Endothelial cell of umbilical vein (primary cell): ENCODE results near the gene TAB3. TPM values are rescaled to one million over a fixed set of nuclear protein-coding genes. Genes with fewer than 3 reads are reported as not detected.

Experiments used
- BruUV-seq: library from RNA; stranded (reverse); fragments of 400-500 nt; replicated peaks from 2 replicates; lab custom pipeline; 2021; lab: Mats Ljungman, UMichigan
- CTCF ChIA-PET: fragments of 300-600, 350-600 bp; sonication (Branson Sonifier 250); formaldehyde crosslinking; loops from one replicate; lab custom pipeline; 2021; ENCODE audit warnings: antibody characterized with exemption, inconsistent platforms; lab: Charles Lee
- POLR2A ChIA-PET: fragments of 300-600, 350-600 bp; sonication (Branson Sonifier 250); formaldehyde crosslinking; loops from one replicate; lab custom pipeline; 2021; ENCODE audit warnings: antibody characterized with exemption, inconsistent platforms; lab: Charles Lee
- DNase-seq: peaks from one replicate; pipeline ENCODE4 v3.0.0-alpha.2; 2011; ENCODE audit warnings: low read depth, low spot score
- FAIRE-seq: peaks from 2 replicates; lab custom pipeline; 2011; peaks lifted over from hg19 to GRCh38; lab: Jason Lieb, UNC
- H2AFZ ChIP-seq: 2 replicates; pipeline ENCODE4 v1.6.0; 2012; ENCODE audit warnings: low read depth, low read length, control low read depth, inconsistent platforms
- H3K27ac ChIP-seq: 2 replicates; pipeline ENCODE4 v1.5.1; 2011; ENCODE audit warnings: low read depth, mild to moderate bottlenecking, control low read depth, low read length, moderate library complexity; ENCODE audit not compliant: insufficient read depth
- H3K27me3 ChIP-seq, 2 experiments: 2 replicates each; pipeline versions ENCODE4 v1.6.0 to v1.6.1; 2011; ENCODE audit warnings: low read length in 2 of 2, mixed read lengths in 1 of 2; ENCODE audit not compliant: control insufficient read depth in 2 of 2, insufficient read depth in 2 of 2
- H3K36me3 ChIP-seq, 2 experiments: 2 replicates in 1 of 2; 3 replicates in 1 of 2; pipeline ENCODE4 v1.5.1; 2011; ENCODE audit warnings: low read length in 2 of 2, mild to moderate bottlenecking in 1 of 2, moderate library complexity in 1 of 2; ENCODE audit not compliant: control insufficient read depth in 2 of 2, insufficient read depth in 2 of 2; ENCODE audit errors: extremely low read depth in 1 of 2
- H3K4me1 ChIP-seq: 3 replicates; pipeline ENCODE4 v1.5.1; 2011; ENCODE audit warnings: mild to moderate bottlenecking, low read length; ENCODE audit not compliant: control insufficient read depth, insufficient read depth; ENCODE audit errors: extremely low read depth
- H3K4me2 ChIP-seq: 2 replicates; pipeline ENCODE4 v1.6.1; 2011; ENCODE audit warnings: low read length, control low read depth, mixed read lengths; ENCODE audit not compliant: insufficient read depth
- H3K4me3 ChIP-seq, 3 experiments: fragments of 200-600 bp in 1 of 3; sonication (generic), shearing (Covaris generic) in 1 of 3; replicated peaks in 1 of 3; 2 replicates each; pipeline ENCODE4 v1.5.1; 2011 to 2016; ENCODE audit warnings: control low read depth in 3 of 3, low read length in 3 of 3, mild to moderate bottlenecking in 2 of 3, inconsistent platforms in 1 of 3, low read depth in 1 of 3, moderate library complexity in 1 of 3; ENCODE audit not compliant: insufficient read depth in 1 of 3
- H3K79me2 ChIP-seq: 2 replicates; pipeline ENCODE4 v1.6.0; 2012; ENCODE audit warnings: low read length, inconsistent platforms; ENCODE audit not compliant: control insufficient read depth, insufficient read depth
- H3K9ac ChIP-seq: replicated peaks from 2 replicates; pipeline ENCODE3; 2011; ENCODE audit warnings: low read length, control low read depth; ENCODE audit not compliant: insufficient read depth; ENCODE audit errors: extremely low read depth
- H3K9me1 ChIP-seq: replicated peaks from 3 replicates; pipeline ENCODE4 v1.6.0; 2011; ENCODE audit warnings: mild to moderate bottlenecking, low read length; ENCODE audit not compliant: control insufficient read depth, insufficient read depth; ENCODE audit errors: extremely low read depth
- H3K9me3 ChIP-seq: replicated peaks from 2 replicates; pipeline ENCODE4 v1.5.1; 2012; ENCODE audit warnings: low read length, inconsistent platforms; ENCODE audit not compliant: control insufficient read depth, insufficient read depth
- H4K20me1 ChIP-seq: replicated peaks from 2 replicates; pipeline ENCODE3; 2011; ENCODE audit warnings: mild to moderate bottlenecking, low read length; ENCODE audit not compliant: control insufficient read depth, insufficient read depth; ENCODE audit errors: extremely low read depth
- EZH2 ChIP-seq: IDR thresholded peaks from 2 replicates; pipeline ENCODE4 v1.6.1; 2012; ENCODE audit warnings: borderline replicate concordance, low read depth, mild to moderate bottlenecking, moderate library complexity, low read length, inconsistent platforms; ENCODE audit not compliant: severe bottlenecking
- FOS ChIP-seq: IDR thresholded peaks from 2 replicates; pipeline ENCODE4 v1.6.1; 2011; ENCODE audit warnings: mild to moderate bottlenecking, low read length, moderate library complexity, borderline replicate concordance; ENCODE audit not compliant: insufficient read depth
- GATA2 ChIP-seq: IDR thresholded peaks from 2 replicates; pipeline ENCODE4 v1.7.0; 2011; ENCODE audit warnings: low read depth, mild to moderate bottlenecking, moderate library complexity, mixed read lengths, low read length; ENCODE audit not compliant: insufficient read length, insufficient read depth
- JUN ChIP-seq: IDR thresholded peaks from 2 replicates; pipeline ENCODE4 v1.6.1; 2011; ENCODE audit warnings: borderline replicate concordance, low read depth; ENCODE audit not compliant: insufficient read length, insufficient read depth
- MYC ChIP-seq: IDR thresholded peaks from one replicate; pipeline ENCODE4 v1.6.1; 2011; ENCODE audit warnings: mild to moderate bottlenecking, low read depth, low read length
- POLR2A ChIP-seq: IDR thresholded peaks from 2 replicates; pipeline ENCODE4 v1.6.1; 2012; ENCODE audit warnings: low read depth, mild to moderate bottlenecking, control low read depth, low read length
- POLR2AphosphoS5 ChIP-seq: IDR thresholded peaks from 2 replicates; pipeline ENCODE4 v1.6.1; 2012; ENCODE audit warnings: low read depth, mild to moderate bottlenecking, control low read depth, low read length, moderate library complexity; ENCODE audit not compliant: insufficient read depth
- dilution Hi-C: fragments of 300-500 bp; cut with MboI; formaldehyde crosslinking; loops from one replicate; pipeline ENCODE4 v1.15.0; 2019; ENCODE audit warnings: low sequenced_read_pairs; ENCODE audit not compliant: extremely low pct_ligation_motif_present
- intact Hi-C: fragments of 100-400 bp; cut with micrococcal nuclease; formaldehyde crosslinking; loops from one replicate; pipeline ENCODE4 v1.10.0; 2022
- polyA plus RNA-seq, 4 experiments: library from polyadenylated mRNA; depleted of rRNA in 3 of 4; stranded (reverse) in 3 of 4; unstranded in 1 of 4; fragments of >200 nt; gene quantifications; 2 replicates each; pipeline versions ENCODE4 v1.2.1 to v1.2.3, GENCODE V29; 2011 to 2012; ENCODE audit warnings: missing spikeins in 1 of 4
- total RNA-seq: library from RNA; stranded (reverse); gene quantifications from 2 replicates; pipeline ENCODE4 v1.2.3, GENCODE V29; 2021
- TF ChIP-seq, protein P1 (sequence below), 2 donors: IDR thresholded peaks; 1 replicate in 1 of 2; 2 replicates in 1 of 2; pipeline ENCODE4 v1.5.1; 2011; ENCODE audit warnings: low read length in 2 of 2, mild to moderate bottlenecking in 2 of 2, moderate library complexity in 2 of 2, control low read depth in 1 of 2, inconsistent platforms in 1 of 2, low read depth in 1 of 2; ENCODE audit not compliant: insufficient read depth in 1 of 2; ENCODE audit errors: extremely low read depth in 1 of 2
- TF ChIP-seq, protein P2 (sequence below): IDR thresholded peaks from 2 replicates; pipeline ENCODE4 v1.6.1; 2011; ENCODE audit not compliant: insufficient read depth, insufficient read length

The TAB3 gene
- total and polyA plus RNA-seq, 2 donors (not counting 3 experiments of a cell fraction or from before 2014, with no cell fraction given): 11.5 to 11.7 TPM

DNA sequence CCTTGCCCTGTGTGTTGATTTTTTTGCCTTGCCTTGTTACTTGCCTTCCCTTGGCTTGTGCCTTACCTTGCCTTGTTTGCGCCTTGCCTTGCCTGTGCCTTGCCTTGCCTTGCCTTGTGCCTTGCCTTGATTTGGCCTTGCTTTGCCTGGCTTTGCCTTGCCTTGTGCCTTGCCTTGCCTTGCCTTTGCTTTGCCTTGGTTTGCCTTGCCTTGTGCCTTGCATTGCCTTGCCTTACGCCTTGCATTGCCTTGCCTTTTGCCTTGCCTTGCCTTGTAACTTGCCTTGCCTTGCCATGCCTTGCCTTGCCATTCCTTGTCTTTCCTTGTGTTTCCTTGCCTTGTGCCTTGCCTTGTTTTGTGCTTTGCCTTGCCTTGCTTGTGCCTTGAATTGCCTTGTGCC, 94.6 kb downstream of the TAB3 start:
- no peak overlapping the region for H3K9ac ChIP-seq
- FAIRE-seq: no peak
- intact Hi-C loops (no loop called here), dilution Hi-C loops (no loop called here)
- H3K36me3 ChIP-seq: no peaks in the 10 kb centered on the region
- H4K20me1 ChIP-seq: no peaks in the 10 kb centered on the region
- no peak overlapping the region for H3K4me2 ChIP-seq
- no peaks in the 10 kb centered on the region for H3K27me3 ChIP-seq
- H3K79me2 ChIP-seq: no peaks in the 10 kb centered on the region
- H3K27ac ChIP-seq: no peak overlapping the region
- no peaks in the 10 kb centered on the region for H3K9me1 ChIP-seq
- H3K4me3 ChIP-seq: no peak overlapping the region
- BruUV-seq: no TSS peak
- H3K9me3 ChIP-seq: no peaks in the 10 kb centered on the region
- H2AFZ ChIP-seq: no peak overlapping the region
- ChIA-PET POLR2A (no interaction called here), CTCF (no interaction called here)
- H3K4me1 ChIP-seq: no peaks in the 10 kb centered on the region
- no peak for DNase-seq
- TF ChIP-seq FOS: no peak
- no peak for TF ChIP-seq POLR2AphosphoS5
- TF ChIP-seq MYC: no peak
- TF ChIP-seq JUN: no peak
- TF ChIP-seq POLR2A: no peak
- no peak for TF ChIP-seq GATA2
- TF ChIP-seq, protein P1, sequence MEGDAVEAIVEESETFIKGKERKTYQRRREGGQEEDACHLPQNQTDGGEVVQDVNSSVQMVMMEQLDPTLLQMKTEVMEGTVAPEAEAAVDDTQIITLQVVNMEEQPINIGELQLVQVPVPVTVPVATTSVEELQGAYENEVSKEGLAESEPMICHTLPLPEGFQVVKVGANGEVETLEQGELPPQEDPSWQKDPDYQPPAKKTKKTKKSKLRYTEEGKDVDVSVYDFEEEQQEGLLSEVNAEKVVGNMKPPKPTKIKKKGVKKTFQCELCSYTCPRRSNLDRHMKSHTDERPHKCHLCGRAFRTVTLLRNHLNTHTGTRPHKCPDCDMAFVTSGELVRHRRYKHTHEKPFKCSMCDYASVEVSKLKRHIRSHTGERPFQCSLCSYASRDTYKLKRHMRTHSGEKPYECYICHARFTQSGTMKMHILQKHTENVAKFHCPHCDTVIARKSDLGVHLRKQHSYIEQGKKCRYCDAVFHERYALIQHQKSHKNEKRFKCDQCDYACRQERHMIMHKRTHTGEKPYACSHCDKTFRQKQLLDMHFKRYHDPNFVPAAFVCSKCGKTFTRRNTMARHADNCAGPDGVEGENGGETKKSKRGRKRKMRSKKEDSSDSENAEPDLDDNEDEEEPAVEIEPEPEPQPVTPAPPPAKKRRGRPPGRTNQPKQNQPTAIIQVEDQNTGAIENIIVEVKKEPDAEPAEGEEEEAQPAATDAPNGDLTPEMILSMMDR (IDR thresholded peaks at IDR 0.05; ENCODE audit: extremely low read depth in 1 of 2, insufficient read depth in 1 of 2, low read depth in 1 of 2, low read length in 2 of 2): no peak
- TF ChIP-seq EZH2: no peak
- TF ChIP-seq, protein P2, sequence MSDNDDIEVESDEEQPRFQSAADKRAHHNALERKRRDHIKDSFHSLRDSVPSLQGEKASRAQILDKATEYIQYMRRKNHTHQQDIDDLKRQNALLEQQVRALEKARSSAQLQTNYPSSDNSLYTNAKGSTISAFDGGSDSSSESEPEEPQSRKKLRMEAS: no peak
